Glomerular endothelial cell (primary cell): ENCODE data around the gene GRK4. TPM values are rescaled to one million over a fixed set of nuclear protein-coding genes. Genes with fewer than 3 reads are reported as not detected.
"Not testable (repeated sequence)": the region's sequence is repeated elsewhere in the genome, so short reads cannot be mapped to it uniquely, and the experiment has no call there.

Source experiments
- DNase-seq: peaks from one replicate; pipeline ENCODE4 v3.0.0-alpha.2; 2011; ENCODE audit warnings: low read depth, low spot score; ENCODE audit errors: extremely low read depth
- total RNA-seq: library from RNA; depleted of rRNA; stranded (reverse); fragments of >200 nt; gene quantifications from 2 replicates; pipeline ENCODE4 v1.2.3, GENCODE V29; 2015

The GRK4 gene
- total RNA-seq, 1 donor from 2014 or later: 6.0 TPM

GRCh38 chr4:3037957-3038461 is 74.6 kb downstream of the GRK4 start:
- no peak for DNase-seq

DNA sequence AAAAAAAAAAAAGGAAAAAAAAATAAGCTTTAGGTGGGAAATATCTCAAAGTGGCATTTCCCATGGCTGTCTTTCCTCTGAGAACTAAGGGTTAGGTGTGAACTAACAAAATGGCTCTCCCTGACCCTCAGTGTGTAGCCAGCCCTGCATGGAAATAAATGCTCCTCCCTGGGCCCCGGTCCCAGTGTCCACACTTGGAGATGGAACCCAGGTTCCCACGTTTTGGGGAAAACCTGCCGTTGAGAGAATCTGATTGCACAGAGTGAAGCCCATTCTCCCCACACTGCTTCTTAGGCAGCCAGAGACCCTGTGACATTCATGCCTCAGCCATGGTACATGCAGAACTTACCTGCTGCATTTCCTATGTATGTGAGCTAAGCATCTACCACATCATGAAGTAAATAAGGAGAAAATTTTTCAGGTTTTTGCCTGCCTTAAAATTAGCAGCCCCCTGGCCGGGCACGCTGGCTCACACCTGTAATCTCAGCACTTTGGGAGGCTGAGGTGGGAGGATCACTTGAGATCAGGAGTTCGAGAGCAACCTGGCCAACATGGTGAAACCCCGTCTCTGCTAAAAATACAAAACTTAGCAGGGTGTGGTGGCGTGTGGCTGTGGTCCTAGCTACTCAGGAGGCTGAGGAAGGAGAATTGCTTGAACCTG is 76.5 kb downstream of the GRK4 start:
- no peak for DNase-seq

GRCh38 chr4:3040452-3041191 is 77.3 kb downstream of the GRK4 start:
- no peak for DNase-seq

- DNase-seq: no peak
These were observed 78.1 kb downstream of the GRK4 start for GRCh38 chr4:3041192-3042142.

DNA sequence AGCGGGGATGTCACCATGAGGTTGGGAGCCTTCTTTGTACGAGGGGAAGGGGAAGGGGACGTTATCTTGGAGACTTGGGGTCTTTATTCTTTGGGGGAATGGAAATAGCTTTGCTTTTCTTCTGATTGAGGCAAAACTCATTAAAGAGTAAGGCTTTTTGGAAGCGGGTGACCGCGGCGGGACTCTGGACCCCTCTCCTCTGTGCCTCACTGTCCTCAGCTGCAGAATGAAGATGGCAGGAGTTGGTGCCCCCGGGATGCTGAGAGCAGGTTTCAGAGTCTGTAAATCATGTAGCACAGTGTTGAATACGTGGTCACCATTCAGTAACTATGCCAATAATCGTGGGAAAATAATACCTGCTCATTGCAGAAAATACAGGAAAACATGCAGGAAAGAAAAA is 78.9 kb downstream of the GRK4 start:
- DNase-seq: no peak

DNA sequence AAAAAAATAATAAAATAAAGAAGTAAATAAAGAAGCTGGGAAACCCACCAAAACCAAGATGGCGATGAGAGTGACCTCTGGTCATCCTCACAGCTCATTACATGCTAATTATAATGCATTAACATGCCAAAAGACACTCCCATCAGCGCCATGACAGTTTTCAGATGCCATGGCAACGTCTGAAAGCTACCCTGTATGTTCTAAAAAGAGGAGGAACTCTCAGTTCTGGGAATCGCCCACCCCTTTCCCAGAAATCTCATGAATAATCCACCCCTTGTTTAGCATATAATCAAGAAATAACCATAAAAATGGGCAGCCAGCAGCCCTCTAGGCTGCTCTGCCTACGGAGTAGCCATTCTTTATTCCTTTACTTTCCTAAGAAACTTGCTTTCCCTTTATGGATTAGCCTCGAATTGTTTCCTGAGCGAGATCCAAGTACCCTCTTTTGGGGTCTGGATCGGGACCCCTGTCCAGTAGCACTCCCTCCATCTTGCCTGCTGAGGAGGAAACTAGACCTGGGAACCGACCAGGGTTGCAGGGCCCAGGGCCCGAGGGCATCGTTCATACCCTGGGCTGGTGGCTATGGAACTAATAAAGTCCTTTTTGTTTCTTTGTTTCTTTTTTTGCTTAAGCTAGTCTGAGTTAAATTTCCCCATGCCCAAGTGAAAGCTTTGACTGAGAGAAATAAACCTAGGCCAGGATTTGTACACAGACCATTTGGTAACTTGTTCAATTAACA is 80.1 kb downstream of the GRK4 start:
- no peak for DNase-seq

GRCh38 chr4:3044870-3045819 is 81.8 kb downstream of the GRK4 start:
- DNase-seq: no peak

DNA sequence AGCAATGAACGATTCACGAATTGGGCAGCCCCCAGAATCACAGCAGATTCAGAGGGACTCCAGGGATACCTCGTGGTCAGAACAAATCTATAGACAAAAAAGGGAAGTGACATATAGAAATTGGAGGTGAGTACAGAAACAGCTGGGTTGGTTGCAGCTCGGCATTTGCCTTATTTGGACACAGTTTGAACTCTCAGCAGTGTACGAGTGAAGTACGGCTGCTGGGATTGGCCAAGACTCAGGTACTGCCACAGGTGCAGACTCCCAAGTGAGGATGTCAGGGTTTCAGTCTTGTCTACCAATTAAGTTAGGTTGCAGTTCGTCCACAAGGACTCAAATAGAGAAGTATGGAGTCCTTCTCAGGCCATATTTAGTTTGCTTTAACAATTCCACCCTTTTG is 82.8 kb downstream of the GRK4 start:
- DNase-seq: no peak

GRCh38 chr4:3046623-3047022 is 83.3 kb downstream of the GRK4 start:
- DNase-seq: no peak

GRCh38 chr4:3047464-3048286 is 84.3 kb downstream of the GRK4 start:
- DNase-seq: no peak

GRCh38 chr4:3051141-3051897 is 87.9 kb downstream of the GRK4 start:
- not testable (repeated sequence) for DNase-seq

- no peak for DNase-seq
These were observed 90.9 kb downstream of the GRK4 start for GRCh38 chr4:3054169-3054759.

DNA sequence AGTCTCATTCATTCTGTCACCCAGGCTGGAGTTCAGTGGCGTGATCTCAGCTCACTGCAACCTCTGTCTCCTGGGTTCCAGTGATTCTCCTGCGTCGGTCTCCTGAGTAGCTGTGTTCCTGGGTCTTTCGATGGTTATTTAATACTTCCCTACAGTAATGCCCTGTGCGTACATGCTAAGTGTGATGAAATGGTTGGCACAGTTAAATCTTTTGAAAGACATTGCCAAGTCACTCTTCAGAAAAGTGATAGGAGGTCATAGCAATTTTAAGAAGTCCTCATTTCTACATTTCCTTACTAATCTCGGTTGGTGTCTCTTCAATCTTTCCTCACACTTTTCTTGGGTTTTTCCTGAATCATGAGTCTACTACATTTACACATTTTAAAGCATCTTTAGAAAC is 96.6 kb downstream of the GRK4 start:
- no peak for DNase-seq

DNA sequence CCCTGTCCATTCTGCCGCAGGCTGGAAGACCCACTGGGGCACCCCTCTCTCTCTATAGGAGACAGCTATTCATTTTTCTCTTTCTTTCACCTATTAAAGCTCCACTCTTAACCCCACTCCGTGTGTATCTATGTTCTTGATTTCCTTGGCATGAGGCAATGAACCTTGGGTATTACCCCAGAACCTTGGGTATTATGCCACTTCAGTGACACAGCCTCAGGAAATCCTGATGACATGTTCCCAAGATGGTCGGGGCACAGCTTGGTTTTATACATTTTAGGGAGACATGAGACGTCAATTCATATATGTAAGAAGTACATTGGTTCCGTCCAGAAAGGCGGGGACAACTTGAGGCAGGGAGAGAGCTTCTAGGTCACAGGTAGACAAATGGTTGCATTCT is 97.6 kb downstream of the GRK4 start:
- DNase-seq: no peak

GRCh38 chr4:3062471-3062870 is 99.1 kb downstream of the GRK4 start:
- no peak for DNase-seq

DNA sequence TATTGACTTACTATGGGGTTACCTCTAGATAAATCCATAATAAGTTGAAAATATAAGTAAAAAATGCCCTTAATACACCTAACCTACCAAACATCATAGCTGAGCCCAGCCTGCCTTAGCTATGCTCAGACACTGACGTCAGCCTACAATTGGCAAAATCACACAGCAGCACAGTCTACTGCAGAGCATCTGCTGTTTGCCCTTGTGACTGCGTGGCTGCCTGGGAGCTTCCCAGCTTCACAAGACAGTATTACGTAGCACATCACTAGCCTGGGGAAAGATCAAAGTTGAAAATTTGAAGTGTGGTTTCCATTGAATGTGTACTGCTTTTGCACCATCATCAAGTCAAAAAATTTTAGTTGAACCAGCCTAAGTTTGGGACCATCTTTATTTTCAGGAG is 102.2 kb downstream of the GRK4 start:
- no peak for DNase-seq

DNA sequence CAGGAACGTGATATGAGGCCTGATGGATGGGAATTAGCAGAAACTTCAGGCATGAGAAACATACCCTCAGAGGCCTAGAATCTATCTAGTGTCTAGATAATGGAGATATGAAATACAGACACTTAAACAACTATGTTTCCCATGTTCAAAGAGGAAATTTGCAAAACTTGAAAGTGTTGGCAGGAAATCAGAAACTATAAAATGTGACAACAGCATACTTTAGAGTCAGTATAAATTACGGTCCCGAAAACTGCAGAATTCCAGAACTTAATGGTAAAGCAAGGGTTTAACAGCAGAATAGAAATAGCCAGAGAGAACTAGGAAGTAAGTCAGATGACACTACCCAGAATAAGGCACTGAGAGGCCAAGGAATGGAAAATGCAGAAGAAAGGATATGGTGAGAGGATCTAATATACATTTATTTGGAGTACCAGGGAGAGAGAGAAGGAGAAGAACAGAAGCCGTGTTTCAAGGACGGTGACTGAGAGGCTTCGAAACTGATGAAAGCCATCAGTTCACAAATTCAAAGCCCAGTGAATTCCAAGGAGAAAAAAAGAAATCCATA is 103.5 kb downstream of the GRK4 start:
- DNase-seq: no peak
